A549 treated with ZK216348 at 1 μM for 4 hours (cell line): Measurements from ENCODE around the gene AGXT. TPM values are rescaled to one million over a fixed set of nuclear protein-coding genes. Genes with fewer than 3 reads are reported as not detected.

Experiments used
- total RNA-seq: library from RNA; stranded (reverse); fragments of 200-300 nt; extraction: Qiagen RNA extraction; gene quantifications from 5 replicates; pipeline ENCODE4 v1.2.3, GENCODE V29; 2022; ENCODE audit warnings: low read depth

AGXT gene
- total RNA-seq = not detected in 5 replicates

GRCh38 chr2:240868286-240869108, at the start of gene AGXT:
AGXT (plus strand) TSS chr2:240868824; CDS start chr2:240868866, 42 bp downstream.

GRCh38 chr2:240819858-240820606, 48.6 kb upstream of the AGXT start, which contains the start of gene KIF1A:
KIF1A (minus strand) TSS chr2:240820219; CDS start chr2:240797752, 22,467 bp downstream.

GRCh38 chr2:240895656-240896388, 27.2 kb downstream of the AGXT start, which contains the start of gene MAB21L4:
MAB21L4 (minus strand) TSS chr2:240896156; CDS start chr2:240895997, 159 bp downstream.

DNA sequence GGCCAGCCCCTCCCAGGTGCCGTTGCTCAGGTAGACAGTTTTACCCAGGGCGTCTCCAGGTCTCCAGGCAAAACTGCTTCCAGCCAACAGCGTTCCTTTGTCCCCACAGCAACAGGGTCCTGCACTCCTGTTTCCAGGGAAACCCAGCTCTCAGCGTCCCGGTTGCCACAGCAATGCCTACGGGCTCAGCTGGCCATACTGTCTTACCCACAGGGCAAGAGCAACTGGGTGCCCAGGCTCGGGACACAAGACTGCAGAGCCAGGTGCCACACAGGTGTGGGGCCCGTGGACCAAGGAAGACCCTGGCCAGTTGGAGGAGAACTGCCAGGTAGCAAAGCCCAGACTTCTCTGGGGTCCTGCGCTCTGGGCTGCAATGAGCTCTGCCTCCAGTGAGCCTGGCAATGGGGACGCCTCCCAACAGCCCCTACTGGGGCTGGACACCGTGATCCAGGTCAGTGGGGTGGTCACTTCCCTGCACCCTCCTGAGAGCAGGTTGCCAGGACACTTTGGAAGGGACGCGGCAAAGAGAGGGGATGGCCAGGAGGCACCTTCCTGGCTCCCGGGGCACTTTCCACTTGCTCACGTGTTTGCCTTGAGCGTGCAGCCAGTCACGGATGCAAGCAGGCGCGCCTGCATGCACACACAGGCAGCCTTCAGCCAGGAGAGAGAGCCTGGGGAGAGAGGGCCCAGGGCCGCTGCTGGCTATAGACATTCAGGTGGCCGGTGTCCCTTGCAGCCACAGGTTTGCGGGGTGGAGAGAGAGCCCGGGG, 37.7 kb downstream of the AGXT start, which contains the start of gene CROCC2:
Gene CROCC2, plus strand, starts transcription at position 196 of the 770 bp plus-strand sequence. Its CDS starts 178 bp downstream, at position 374.

Other genes starting within 250 kb of the AGXT start
- gene GPR35, start 243.3 kb upstream of the AGXT start, total RNA-seq = 0.34 to 1.6 TPM (median 1.1 TPM) in 5 replicates
- not detected in 5 replicates for gene AQP12B, start 185.9 kb upstream of the AGXT start, total RNA-seq
- gene AQP12A, start 177.0 kb upstream of the AGXT start, total RNA-seq = not detected in 5 replicates
- 0.57 to 0.95 TPM (median 0.69 TPM) in 5 replicates for gene KIF1A, start 48.6 kb upstream of the AGXT start, total RNA-seq
- gene MAB21L4, start 27.3 kb downstream of the AGXT start, total RNA-seq = 0.16 to 0.34 TPM (median 0.18 TPM) in 4 of 5 replicates, not detected in the other
- gene CROCC2, start 37.5 kb downstream of the AGXT start, total RNA-seq = not detected in 5 replicates
- gene SNED1, start 129.8 kb downstream of the AGXT start, total RNA-seq = 0.33 to 1.1 TPM (median 0.67 TPM) in 5 replicates
- 23.5 to 30.9 TPM (median 25.3 TPM) in 5 replicates for gene MTERF4, start 233.5 kb downstream of the AGXT start, total RNA-seq